ENCODE data around the gene TRIM2. TPM values are rescaled to one million over a fixed set of nuclear protein-coding genes. Genes with fewer than 3 reads are reported as not detected.

Gene TRIM2
- polyA plus RNA-seq, 1 donor (not counting 4 experiments of a cell fraction or from before 2014, with no cell fraction given) = 10.6 TPM

- no peak for FAIRE-seq
- H3K4me3 ChIP-seq (ENCODE audit: control insufficient read depth in 2 of 3, extremely low read depth in 1 of 3, insufficient read depth in 2 of 3, low read depth in 1 of 3, low read length in 3 of 3) = no peak overlapping the region
- no peak overlapping the region for H2AFZ ChIP-seq (ENCODE audit: control insufficient read depth, low read length)
- no peak overlapping the region for H3K9ac ChIP-seq (ENCODE audit: control insufficient read depth, extremely low read depth, insufficient read depth, low read length)
- H3K4me1 ChIP-seq (ENCODE audit: control insufficient read depth, extremely low read depth, insufficient read depth, low read length) = no peaks in the 10 kb centered on the region
- no peak overlapping the region for H3K27ac ChIP-seq (ENCODE audit: control insufficient read depth, insufficient read depth, low read length)
- H3K27me3 ChIP-seq (ENCODE audit: control insufficient read depth, extremely low read depth, insufficient read depth, low read length) = no peaks in the 10 kb centered on the region
- H3K9me1 ChIP-seq (ENCODE audit: control insufficient read depth, extremely low read depth, insufficient read depth, low read length) = no peaks in the 10 kb centered on the region
- H4K20me1 ChIP-seq (ENCODE audit: control insufficient read depth, extremely low read depth, insufficient read depth, low read length) = no peaks in the 10 kb centered on the region
- no peak overlapping the region for H3K4me2 ChIP-seq (ENCODE audit: control insufficient read depth, extremely low read depth, insufficient read depth, low read depth, low read length)
- dilution Hi-C loops (cut with MboI; ENCODE audit: extremely low pct_ligation_motif_present, low sequenced_read_pairs) = no loop called here
- no peak for DNase-seq (ENCODE audit: low read depth, low spot score)
- H3K9me3 ChIP-seq (ENCODE audit: control insufficient read depth, low read depth, low read length) = no peaks in the 10 kb centered on the region
- H3K36me3 ChIP-seq (ENCODE audit: control insufficient read depth in 2 of 2, extremely low read depth in 1 of 2, insufficient read depth in 2 of 2, low read length in 2 of 2) = peaks cover 0 to 4% of the 10 kb centered on the region in 2 experiments
- TF ChIP-seq EZH2 (IDR thresholded peaks at IDR 0.05; ENCODE audit: low read length) = no peak
- TF ChIP-seq, protein P1, sequence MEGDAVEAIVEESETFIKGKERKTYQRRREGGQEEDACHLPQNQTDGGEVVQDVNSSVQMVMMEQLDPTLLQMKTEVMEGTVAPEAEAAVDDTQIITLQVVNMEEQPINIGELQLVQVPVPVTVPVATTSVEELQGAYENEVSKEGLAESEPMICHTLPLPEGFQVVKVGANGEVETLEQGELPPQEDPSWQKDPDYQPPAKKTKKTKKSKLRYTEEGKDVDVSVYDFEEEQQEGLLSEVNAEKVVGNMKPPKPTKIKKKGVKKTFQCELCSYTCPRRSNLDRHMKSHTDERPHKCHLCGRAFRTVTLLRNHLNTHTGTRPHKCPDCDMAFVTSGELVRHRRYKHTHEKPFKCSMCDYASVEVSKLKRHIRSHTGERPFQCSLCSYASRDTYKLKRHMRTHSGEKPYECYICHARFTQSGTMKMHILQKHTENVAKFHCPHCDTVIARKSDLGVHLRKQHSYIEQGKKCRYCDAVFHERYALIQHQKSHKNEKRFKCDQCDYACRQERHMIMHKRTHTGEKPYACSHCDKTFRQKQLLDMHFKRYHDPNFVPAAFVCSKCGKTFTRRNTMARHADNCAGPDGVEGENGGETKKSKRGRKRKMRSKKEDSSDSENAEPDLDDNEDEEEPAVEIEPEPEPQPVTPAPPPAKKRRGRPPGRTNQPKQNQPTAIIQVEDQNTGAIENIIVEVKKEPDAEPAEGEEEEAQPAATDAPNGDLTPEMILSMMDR (optimal IDR thresholded peaks at IDR 0.05 in 1 of 3, IDR thresholded peaks at IDR 0.05 in 1 of 3, conservative IDR thresholded peaks at IDR 0.05 in 1 of 3; ENCODE audit: extremely low read depth in 1 of 3, insufficient read depth in 2 of 3, low read length in 3 of 3) = no peak
- H3K79me2 ChIP-seq (ENCODE audit: control insufficient read depth, insufficient read depth, low read length) = no peaks in the 10 kb centered on the region
These were observed 162.8 kb downstream of the TRIM2 start for GRCh38 chr4:153367092-153367491.

DNA sequence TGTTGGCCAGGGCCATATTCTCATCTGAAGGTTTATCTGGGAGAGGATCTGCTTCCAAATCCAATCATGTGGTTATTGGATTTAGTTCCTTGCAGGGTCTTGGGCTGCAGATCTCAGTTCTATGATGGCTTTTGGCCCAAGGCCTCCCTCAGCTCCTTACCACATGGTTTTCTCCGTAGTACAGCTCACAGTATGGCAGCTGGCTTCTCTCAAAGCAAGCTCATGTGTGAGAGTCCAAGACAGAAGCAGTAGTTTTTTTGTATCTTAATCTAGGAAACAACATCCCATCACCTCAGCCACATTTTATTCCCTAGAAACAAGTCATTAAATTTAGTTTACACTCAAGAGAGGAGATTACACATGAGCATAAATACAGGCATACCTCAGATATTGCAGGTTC, 164.8 kb downstream of the TRIM2 start:
- H3K79me2 ChIP-seq (ENCODE audit: control insufficient read depth, insufficient read depth, low read length) = no peaks in the 10 kb centered on the region
- DNase-seq (ENCODE audit: low read depth, low spot score) (no peak), FAIRE-seq (no peak)
- dilution Hi-C loops (cut with MboI; ENCODE audit: extremely low pct_ligation_motif_present, low sequenced_read_pairs) = no loop called here
- H3K4me1 ChIP-seq (ENCODE audit: control insufficient read depth, extremely low read depth, insufficient read depth, low read length) = no peaks in the 10 kb centered on the region
- no peak overlapping the region for H3K27ac ChIP-seq (ENCODE audit: control insufficient read depth, insufficient read depth, low read length)
- no peaks in the 10 kb centered on the region for H3K27me3 ChIP-seq (ENCODE audit: control insufficient read depth, extremely low read depth, insufficient read depth, low read length)
- no peak for TF ChIP-seq EZH2 (IDR thresholded peaks at IDR 0.05; ENCODE audit: low read length)
- TF ChIP-seq, protein P1 (optimal IDR thresholded peaks at IDR 0.05 in 1 of 3, IDR thresholded peaks at IDR 0.05 in 1 of 3, conservative IDR thresholded peaks at IDR 0.05 in 1 of 3; ENCODE audit: extremely low read depth in 1 of 3, insufficient read depth in 2 of 3, low read length in 3 of 3) = no peak
- H3K4me3 ChIP-seq (ENCODE audit: control insufficient read depth in 2 of 3, extremely low read depth in 1 of 3, insufficient read depth in 2 of 3, low read depth in 1 of 3, low read length in 3 of 3) = no peak overlapping the region
- H4K20me1 ChIP-seq (ENCODE audit: control insufficient read depth, extremely low read depth, insufficient read depth, low read length) = no peaks in the 10 kb centered on the region
- H2AFZ ChIP-seq (ENCODE audit: control insufficient read depth, low read length) = no peak overlapping the region
- no peak overlapping the region for H3K9ac ChIP-seq (ENCODE audit: control insufficient read depth, extremely low read depth, insufficient read depth, low read length)
- no peaks in the 10 kb centered on the region for H3K9me1 ChIP-seq (ENCODE audit: control insufficient read depth, extremely low read depth, insufficient read depth, low read length)
- no peaks in the 10 kb centered on the region for H3K9me3 ChIP-seq (ENCODE audit: control insufficient read depth, low read depth, low read length)
- no peak overlapping the region for H3K4me2 ChIP-seq (ENCODE audit: control insufficient read depth, extremely low read depth, insufficient read depth, low read depth, low read length)
- no peaks in the 10 kb centered on the region for H3K36me3 ChIP-seq (ENCODE audit: control insufficient read depth in 2 of 2, extremely low read depth in 1 of 2, insufficient read depth in 2 of 2, low read length in 2 of 2)
